HG03139 (cell line): ENCODE data around the gene IGDCC3.
"Not testable (repeated sequence)": the region's sequence is repeated elsewhere in the genome, so short reads cannot be mapped to it uniquely, and the experiment has no call there.

Experiments
- ATAC-seq: cut with Tn5 transposase; IDR thresholded peaks from one replicate; pipeline ENCODE4 v1.9.1; 2021; ENCODE audit not compliant: unreplicated experiment

Gene IGDCC3

DNA sequence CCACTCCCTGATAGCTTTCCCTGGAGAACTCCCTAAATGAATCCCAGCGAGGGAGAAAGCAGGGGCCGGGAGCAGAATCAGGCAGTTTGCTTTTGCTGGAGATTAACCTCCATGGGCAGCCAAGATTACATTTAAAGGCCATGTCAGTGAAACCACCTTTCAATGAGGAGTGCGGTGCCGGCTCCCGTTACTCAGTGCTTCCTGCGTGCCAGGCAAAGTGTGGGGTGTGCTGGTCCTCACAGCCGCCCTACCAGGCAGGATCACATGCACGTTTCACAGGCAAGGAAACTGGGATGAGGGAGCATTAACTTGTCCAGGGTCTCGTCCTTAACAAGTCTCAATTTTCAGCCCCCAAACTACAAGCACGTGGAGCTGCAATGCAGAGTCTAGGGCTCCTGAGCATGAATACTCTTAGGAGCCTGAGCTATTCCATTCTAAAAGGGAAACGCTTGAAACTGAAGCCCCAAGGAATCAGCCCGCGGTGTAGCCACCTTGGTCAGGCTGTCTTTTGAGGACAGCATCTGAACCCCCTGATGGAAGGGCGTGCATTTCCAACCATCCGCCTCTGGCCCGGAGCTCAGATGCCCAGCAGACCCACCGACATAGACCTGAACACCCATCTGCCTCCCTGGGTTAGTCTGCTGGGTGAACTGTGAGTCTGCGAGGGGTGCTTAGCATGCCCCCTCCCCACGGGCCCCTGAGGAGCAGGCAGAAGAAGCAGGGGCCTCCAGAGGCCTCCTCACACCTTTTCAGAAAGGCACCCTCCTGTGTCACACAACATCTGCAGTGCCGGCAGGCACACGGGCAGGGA, 5.6 kb downstream of the IGDCC3 start:
- no peak for ATAC-seq

DNA sequence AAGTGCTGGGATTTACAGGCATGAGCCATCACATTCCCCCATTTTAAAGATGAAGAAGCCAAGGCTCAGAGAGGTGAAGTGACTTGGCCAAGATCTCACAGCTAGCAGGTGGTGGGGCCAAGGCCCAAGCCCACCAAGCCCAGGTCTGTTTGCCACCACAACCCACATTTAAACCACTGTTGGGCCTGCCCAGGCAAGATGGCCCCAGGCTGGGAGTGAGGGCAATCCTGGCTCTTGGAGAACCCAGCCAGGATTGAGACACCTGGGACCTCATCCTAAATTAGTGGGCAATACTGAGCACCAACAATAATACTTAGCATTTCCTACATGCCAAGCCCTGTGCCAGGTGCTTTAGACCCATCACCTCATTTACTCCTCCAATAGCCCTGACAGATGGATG, 6.9 kb downstream of the IGDCC3 start:
- ATAC-seq = no peak

DNA sequence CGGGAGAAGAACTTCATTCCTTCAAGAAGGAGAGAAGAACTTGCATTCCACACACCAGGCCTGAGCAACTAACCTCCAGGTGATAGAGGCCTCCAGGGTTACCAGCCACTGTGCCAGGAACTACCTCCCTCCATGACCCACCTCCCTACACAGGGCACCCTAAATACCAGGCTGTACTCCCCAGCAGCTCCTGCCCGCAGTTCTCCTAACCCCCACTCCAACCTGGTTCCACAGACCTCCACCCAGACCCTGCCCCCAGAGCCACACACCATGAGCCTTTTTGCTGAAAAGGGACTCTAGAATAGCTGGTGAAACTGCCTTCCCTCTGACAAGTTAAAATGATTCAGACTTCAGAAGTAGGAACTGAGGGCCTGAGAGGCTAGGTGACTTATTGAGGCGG, 8.2 kb downstream of the IGDCC3 start:
- ATAC-seq = no peak

DNA sequence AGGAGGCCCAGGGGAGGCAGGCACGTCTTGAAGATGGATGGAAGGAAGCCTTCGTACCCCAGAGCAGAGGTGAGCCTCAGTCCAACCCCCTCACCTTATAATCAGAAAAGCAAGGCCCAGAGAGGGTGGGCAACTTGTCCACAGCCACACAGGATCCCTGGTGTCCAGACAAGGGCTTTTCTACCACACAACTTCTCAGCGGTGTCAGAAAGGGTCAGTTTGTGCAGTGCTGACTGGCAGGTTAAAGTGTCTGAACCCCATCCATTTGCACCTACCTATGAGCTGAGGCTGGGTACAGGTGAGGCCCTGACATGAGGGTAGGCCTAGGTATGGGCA, 8.6 kb downstream of the IGDCC3 start:
- ATAC-seq = no peak

DNA sequence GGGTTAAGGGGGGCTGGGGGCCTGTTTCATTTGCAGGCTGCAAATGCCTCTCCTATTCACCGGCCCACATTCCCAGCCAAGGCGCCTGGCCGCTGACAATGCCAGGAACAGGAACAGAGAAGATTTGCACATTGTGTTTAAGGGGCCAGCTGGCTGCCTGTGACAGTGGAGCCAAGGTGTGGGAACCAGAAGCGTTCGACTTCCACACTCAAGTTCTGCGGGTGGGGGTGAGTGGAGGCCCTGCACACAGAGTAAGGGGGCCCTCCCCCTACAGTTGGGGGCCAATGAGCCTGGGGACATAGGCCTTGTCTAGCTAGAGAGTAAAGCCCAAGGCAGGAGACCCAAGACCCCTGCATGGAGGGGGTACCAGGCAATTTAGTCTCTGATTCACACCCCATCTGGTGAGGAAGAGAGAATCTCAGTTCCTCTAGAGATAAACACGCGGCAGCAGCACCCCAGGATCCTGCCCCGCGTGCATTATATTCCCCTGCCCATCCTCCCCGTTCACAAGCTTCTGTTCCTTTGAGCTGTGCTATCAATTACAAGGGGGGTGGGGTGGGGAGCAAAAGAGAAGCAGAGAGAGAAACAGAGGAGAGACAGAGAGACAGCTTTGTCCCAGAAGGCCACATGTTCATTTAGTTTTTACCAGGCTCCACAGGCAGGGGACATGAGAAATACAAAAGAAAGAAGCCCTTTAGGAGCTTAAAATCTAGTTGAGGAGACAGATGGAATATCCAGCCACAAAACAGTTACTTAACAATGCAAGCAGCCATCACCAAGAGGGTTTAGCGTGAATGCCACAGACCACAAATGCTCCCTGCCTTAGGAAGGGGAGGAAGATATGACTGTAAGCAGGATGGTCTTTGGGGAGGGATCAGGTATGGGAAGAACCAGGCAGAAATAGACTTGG, 9.2 kb downstream of the IGDCC3 start:
- no peak for ATAC-seq

DNA sequence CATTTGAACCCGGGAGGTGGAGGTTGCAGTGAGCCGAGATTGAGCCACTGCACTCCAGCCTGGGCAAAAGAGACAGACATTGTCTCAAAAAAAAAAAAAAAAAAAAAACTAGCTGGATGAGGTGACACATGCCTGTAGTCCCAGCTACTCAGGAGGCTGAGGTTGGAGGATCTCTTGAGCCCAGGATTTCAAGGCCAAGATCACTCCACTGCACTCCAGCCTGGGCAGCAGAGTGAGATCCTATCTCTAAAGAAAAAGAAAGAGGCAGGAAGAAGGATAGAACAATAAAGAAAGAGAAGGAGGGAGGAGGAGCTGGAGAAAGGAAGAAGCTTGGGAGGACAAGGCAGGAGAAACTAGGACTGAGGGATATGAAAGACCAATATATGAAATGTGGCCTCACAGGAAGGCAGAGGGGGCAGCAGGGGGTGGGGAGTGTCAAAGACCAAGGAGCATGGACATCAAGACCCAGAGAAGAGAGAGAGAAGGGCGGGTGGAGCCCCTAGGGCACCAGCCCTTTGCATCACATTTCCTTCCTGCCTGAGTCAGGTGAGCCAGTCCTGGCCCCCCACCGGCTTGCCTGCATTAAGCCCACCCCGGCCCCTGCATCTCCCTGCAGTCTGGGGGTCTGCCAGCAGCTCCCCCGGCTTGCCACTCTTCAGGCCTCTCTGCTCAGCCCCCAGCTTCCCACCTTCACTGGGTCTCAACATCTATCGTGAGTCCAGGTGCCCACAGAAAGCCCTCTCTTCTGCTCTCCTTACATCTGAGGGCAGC, 11.5 kb downstream of the IGDCC3 start:
- no peak for ATAC-seq

DNA sequence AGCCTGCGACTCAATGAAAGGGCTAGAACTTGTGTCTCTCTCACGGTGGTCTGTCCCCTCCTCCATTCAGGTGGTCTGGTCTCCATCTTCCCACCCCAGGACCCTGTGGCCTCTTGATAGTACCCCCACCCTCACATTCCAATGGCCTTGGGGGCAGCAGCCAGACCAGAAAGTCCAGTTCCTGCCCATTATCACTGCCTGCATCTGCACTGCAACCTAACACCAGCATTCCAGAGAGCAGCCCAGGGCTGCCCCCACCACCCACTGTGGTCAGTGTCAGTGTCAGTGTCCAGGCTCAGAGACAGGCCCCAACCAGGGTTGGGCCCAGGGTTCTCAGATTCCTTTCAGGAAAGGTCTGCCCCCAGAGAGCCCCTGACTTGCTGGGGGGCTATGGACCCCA, 12.6 kb downstream of the IGDCC3 start:
- ATAC-seq = no peak

DNA sequence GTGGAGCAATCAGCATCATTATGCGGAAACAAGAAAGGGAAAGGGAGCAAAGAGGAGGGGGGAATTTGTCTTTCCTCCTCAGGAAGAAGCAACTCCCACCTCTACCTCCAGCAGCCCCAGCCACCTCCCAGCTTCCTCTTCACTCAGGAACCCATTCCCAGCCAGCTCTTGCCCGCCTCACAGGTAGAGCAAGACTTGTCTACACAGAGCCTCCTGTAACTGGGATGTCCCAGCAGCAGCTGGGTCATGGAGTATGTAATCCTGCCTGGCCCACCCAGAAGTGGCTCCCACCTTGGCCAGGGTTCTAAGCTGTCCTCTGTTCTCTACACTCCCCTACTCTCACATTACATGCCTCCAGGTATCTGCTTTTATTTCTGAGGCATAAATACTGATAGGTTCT, 14.0 kb downstream of the IGDCC3 start:
- ATAC-seq = no peak

DNA sequence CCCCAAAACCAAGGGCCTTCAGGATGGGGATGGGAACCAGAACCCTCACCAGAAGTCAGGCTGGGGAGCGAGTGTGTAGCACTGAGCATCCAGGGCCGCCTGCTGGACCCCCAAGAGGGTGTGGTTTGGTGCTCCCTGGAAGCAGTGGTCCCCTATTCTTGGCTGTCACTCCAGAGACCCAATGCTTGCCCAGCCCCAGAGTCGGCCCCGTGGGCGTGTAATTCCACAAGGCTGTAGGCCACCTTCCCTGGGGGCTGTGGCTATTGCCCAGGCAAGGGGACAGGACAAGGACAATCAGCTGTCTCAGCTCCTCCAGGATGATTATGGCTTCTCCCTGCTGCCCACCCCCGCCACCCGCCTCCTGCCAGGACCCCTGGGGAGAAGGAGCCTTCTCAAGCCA, 14.5 kb downstream of the IGDCC3 start:
- ATAC-seq = no peak

DNA sequence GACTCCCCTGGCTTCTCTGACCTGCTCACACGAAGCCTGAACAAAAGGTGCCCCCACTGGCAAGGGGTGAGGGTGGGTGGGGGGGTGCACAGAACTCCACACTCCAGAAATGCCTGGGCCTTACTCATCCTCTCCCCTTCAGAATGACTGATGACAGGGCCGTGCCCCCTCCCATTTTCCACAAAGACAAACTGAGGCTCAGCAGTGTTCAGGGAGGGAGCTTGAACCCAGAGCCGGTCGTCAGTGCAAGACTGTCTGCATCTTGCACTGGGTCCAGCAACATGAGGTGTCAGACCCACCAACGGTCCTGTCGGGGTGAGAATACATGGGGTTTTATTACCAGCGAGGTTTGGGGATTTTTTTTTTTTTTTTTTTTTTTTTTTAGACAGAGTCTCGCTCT, 15.3 kb downstream of the IGDCC3 start:
- no peak for ATAC-seq

DNA sequence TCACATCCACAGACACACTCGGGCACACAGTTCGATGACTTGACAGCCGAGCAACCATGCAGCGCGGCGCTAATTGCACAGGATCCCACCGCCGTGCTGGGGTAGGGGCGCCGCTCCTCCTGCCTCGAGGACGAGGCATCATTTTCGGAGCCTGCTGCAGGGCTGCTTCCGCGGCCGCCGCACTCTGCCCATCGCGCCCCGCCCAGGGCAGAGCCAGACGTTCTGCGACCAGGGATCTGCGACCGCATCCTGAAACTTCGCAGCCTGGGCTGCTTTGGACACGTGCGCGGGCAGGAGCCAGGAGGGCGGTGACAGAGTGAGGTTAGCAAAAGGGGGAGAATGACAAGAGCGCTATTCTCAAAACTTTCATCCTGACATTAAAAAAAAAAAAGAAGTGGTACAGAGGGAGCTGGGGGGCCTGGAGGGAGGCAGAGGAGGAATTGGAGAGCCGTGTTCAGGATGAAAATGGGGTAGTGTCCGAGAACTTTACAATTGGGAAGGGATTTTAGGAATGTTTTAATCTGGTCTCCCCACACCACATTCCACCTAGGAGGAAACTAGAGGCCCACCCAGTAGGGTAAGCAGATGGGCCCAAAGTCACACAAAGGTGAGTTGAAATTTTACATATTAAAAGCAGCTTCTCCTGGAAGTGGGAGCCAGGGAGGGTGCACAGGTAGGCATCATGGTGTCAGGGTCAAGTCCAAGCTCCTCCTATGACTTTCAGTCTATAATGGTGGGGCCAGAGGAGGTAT, 15.9 kb downstream of the IGDCC3 start:
- ATAC-seq = no peak

DNA sequence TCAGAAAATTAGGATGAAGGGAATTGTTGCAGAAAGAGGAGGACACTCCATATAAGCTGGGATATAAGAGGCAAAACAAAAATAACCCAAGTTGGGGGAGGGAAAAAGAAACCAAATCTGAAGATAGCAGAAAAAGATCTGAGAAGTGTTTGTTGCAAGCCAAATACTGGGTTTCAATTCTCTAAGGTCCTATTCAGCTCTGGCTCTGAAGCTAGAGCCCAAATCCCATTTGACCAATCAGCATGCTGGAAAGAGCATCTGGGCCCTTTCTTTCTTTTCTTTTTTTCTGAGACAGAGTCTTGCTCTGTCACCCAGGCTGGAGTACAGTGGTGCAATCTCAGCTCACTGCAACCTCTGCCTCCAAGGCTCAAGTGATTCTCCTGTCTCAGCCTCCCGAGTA, 17.3 kb downstream of the IGDCC3 start:
- no peak for ATAC-seq

DNA sequence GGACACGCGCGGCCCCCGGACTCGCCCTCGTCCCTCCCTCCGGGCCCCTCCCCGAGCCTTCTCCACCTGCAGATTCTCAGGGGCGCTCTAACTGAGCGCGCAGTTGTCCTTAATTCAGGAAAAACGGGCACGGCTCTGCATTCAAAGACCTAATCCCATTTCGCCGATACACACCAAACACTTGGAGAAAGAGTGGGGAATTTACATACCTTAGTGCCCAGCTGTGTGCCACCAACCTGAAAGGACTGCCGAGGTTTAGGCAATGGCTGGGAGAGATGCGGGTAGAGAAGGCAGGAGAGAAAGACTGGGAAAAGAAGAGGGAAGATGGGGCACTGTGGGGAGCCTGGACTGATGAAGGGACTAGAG, 21.8 kb downstream of the IGDCC3 start:
- ATAC-seq = no peak

DNA sequence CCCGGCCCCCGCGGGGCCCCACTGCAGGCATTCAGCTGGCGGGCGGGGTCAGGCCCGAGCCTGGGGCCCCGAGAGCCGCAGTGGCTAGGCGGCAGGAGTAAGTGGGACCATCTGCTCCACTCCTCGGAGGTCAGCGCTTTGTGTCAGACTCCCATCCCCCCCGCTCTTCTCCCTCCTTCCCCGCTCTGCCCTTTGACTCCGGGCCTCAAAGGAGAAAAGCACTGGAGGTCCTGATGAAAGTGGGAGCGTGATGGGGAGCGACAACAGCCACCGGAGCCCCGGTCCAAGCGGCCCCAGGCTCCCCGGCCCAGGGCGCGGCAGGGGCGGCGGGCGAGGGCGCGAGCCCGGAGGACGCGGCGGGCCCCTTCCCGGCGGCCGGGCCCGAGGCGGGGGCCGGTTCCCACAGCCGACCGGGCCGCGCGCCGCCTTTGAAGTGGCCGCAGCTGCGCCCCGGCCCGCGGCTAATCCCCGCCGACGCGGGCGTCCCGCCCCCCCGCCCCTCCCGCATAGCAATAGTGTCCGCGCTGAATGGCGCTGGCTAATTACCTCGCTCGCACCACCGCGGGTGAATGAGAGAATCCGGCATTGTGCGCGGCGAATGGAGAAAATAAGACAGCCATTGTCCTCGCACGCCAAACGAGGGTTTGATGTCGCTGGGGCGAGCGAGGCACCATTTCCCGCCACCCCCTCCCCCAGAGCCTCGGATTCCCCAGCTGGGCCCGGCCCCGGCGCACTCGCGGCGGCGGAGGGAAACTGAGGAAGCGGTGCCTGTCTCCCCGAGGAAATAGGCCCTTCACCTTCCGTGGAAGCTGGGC, 22.4 kb downstream of the IGDCC3 start:
- ATAC-seq = no peak

DNA sequence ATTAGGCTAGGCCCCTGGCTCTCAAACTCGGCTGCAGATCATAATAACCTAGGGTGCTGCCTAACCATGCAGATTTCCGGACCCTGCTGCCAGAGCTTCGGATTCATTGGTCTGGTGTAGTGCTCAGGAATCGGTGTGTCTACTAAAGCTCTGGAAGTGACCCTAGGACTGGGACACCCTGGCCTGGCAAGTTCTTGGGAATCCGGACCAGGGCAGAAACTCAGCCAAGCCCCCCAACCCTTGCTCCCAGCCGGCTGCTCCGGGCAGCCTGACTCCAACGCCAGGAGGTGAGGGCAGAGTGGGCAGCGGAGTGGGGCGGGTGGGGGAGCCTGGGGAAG, 23.0 kb downstream of the IGDCC3 start:
- no peak for ATAC-seq

DNA sequence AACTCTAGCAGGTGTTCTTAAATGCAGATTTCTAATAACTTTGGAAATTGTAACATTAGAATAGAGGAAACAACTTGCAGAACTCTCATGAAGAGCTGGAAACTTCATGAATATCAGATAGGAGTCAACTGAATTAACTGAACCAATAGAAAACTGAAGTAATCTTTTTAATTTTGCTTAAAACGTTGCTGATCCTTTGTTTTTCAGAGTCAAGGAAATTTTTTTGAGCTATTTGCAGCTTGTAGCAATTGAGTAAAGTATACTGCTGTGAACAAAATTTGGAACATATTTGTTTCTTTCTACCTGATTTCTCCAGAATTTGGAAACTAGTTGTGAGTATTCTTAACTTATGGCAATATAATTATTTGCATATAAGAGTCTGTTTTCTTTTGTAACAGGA, 25.8 kb downstream of the IGDCC3 start:
- ATAC-seq = not testable (repeated sequence)

DNA sequence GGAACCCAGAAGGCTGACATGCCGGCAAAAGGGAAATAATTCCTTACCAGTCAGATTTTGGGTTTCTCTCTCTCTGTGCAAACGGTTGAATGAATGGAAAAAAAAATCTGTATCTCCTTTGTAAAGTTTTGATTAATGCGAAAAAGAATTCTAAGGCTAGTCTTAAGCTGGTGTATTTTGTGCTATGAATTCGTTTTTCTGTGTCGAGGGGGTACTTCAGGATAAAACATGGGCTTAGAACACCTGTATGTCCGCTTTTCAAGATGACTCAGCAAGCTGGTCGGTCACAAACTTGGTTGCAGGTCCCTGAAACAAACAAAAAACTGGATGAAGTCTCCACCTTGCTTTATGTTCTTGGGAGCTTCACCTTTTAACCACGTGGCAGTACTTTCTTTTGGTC, 28.5 kb downstream of the IGDCC3 start:
- no peak for ATAC-seq

DNA sequence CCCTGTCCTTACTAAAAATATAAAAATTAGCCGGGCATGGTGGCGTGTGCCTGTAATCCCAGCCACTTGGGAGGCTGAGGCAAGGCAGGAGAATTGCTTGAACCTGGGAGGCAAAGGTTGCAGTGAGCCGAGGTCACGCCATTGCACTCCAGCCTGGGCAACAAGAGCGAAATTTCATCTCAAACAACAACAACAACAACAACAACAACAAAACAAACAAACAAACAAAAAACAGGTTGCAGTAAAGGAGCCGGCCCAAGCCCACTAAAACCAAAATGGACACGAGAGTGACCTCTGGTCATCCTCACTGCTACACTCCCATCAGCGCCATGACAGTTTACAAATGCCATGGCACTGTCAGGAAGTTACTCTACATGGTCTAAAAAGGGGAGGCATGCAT, 30.0 kb downstream of the IGDCC3 start:
- ATAC-seq = not testable (repeated sequence)

DNA sequence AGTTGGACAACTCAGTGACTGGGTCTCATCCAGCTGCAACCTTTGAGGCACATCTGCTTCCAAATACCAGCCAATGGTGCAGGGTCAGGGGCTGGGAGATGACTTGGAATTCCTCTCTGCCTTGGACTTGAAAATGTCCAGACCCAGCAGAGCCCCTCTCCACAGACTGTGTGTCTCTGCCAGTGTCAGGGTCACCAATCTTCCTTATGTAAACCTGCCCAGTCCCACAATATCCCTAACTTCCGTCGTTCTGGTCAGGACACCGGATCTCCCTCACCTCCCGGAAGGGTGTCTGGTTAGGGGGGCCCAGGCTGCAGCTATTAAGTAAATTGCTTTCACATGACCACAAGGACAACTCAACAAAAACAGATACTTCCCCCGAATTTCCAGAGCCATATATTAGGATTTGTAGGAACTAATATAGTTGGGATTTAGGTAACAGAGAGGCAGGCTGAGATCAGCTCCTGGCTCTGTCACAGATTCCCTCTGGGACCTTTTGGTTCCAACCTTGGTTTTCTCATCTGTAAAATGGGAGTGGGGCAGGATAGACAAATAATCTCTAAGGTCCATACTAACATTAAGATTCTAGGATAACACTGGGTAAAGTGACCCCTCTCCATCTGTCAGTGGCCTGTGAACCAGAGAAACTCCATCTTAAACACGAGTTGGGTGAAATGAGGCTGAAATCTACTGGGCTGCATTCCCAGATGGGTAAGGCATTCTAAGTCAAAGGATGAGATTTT, 30.8 kb downstream of the IGDCC3 start:
- ATAC-seq = no peak

DNA sequence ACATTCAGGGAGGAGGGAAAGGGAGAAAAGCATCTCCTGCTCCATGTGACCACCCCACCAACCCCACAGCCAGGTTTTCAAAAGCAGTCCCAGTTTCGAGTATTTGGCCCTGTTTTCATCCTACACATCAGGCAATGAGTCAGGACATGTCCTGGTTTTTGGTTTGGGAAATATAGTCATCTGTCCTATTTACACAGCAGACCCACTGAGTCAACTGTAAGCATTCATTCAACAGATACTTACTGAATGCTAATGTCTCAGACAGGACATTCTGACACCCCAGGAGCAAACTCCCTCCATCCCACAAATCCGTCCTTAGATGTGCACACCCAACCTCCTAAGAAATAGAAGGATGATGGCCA, 32.9 kb downstream of the IGDCC3 start:
- no peak for ATAC-seq
